ENCODE data around the gene ZNF768.

ZNF768 gene

GRCh38 chr16:30565984-30566383, 39.6 kb upstream of the ZNF768 start:
- no peaks in the 10 kb centered on the region for H3K27me3 ChIP-seq (ENCODE audit: control insufficient read depth, insufficient read depth, low read length)
- H3K9ac ChIP-seq (ENCODE audit: low read depth, low read length), result no peak overlapping the region
- H3K4me1 ChIP-seq (ENCODE audit: control insufficient read depth, insufficient read depth, low read length), result peaks cover 14% of the 10 kb centered on the region
- no peak overlapping the region for H3K4me3 ChIP-seq (ENCODE audit: low read length)
- H3K4me2 ChIP-seq (ENCODE audit: low read length), result no peak overlapping the region
- H3K36me3 ChIP-seq (ENCODE audit: insufficient read depth, low read length), result no peaks in the 10 kb centered on the region
- H3K9me3 ChIP-seq (replicated peaks; ENCODE audit: low read length), result no peaks in the 10 kb centered on the region

- H3K9ac ChIP-seq (ENCODE audit: low read depth, low read length), result no peak overlapping the region
- H3K9me3 ChIP-seq (replicated peaks; ENCODE audit: low read length), result no peaks in the 10 kb centered on the region
- H3K27me3 ChIP-seq (ENCODE audit: control insufficient read depth, insufficient read depth, low read length), result no peaks in the 10 kb centered on the region
- H3K4me3 ChIP-seq (ENCODE audit: low read length), result no peak overlapping the region
- no peak overlapping the region for H3K4me2 ChIP-seq (ENCODE audit: low read length)
- H3K36me3 ChIP-seq (ENCODE audit: insufficient read depth, low read length), result no peaks in the 10 kb centered on the region
- H3K4me1 ChIP-seq (ENCODE audit: control insufficient read depth, insufficient read depth, low read length), result peaks cover 11% of the 10 kb centered on the region
Observed at GRCh38 chr16:30565526-30565925, 39.2 kb upstream of the ZNF768 start.

- Histone ChIP-seq H3K36me3 (ENCODE audit: insufficient read depth, low read length) (no peaks in the 10 kb centered on the region), H3K4me2 (ENCODE audit: low read length) (no peak overlapping the region), H3K9ac (ENCODE audit: low read depth, low read length) (no peak overlapping the region), H3K27me3 (ENCODE audit: control insufficient read depth, insufficient read depth, low read length) (no peaks in the 10 kb centered on the region), H3K4me3 (ENCODE audit: low read length) (no peak overlapping the region), H3K9me3 (replicated peaks; ENCODE audit: low read length) (no peaks in the 10 kb centered on the region), H3K4me1 (ENCODE audit: control insufficient read depth, insufficient read depth, low read length) (peaks cover 9% of the 10 kb centered on the region)
Observed at GRCh38 chr16:30562021-30562420, 35.7 kb upstream of the ZNF768 start.

- Histone ChIP-seq H3K9ac (ENCODE audit: low read depth, low read length) (no peak overlapping the region), H3K4me3 (ENCODE audit: low read length) (peak overlapping the region; percentile 35)
Observed at GRCh38 chr16:30561089-30561816, 34.9 kb upstream of the ZNF768 start.

DNA sequence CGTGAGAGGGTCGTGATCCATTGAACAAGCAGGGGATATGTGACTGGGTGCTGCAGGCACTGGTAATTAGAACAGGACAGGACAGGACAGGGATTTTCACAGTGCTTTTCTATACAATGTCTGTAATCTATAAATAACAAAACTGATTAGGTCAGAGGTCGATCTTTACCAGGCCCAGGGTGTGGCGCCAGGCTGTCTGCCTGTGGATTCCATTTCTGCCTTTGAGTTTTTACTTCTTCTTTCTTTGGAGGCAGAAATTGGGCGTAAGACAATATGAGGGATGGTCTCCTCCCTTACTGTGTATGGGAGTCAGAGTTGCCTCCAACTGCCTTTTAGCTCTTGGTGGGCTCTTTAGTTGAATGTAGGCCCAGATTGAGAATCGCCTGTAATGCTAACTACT, 33.3 kb upstream of the ZNF768 start:
- no peak overlapping the region for H3K4me2 ChIP-seq (ENCODE audit: low read length)
- peaks cover 12% of the 10 kb centered on the region for H3K4me1 ChIP-seq (ENCODE audit: control insufficient read depth, insufficient read depth, low read length)
- peaks cover 13% of the 10 kb centered on the region for H3K36me3 ChIP-seq (ENCODE audit: insufficient read depth, low read length)
- no peaks in the 10 kb centered on the region for H3K27me3 ChIP-seq (ENCODE audit: control insufficient read depth, insufficient read depth, low read length)
- H3K9ac ChIP-seq (ENCODE audit: low read depth, low read length), result no peak overlapping the region
- H3K9me3 ChIP-seq (replicated peaks; ENCODE audit: low read length), result no peaks in the 10 kb centered on the region
- H3K4me3 ChIP-seq (ENCODE audit: low read length), result no peak overlapping the region

More at GRCh38 chr16:30561089-30561816, 34.9 kb upstream of the ZNF768 start:
- no peaks in the 10 kb centered on the region for H3K27me3 ChIP-seq (ENCODE audit: control insufficient read depth, insufficient read depth, low read length)
- no peaks in the 10 kb centered on the region for H3K9me3 ChIP-seq (replicated peaks; ENCODE audit: low read length)
- H3K36me3 ChIP-seq (ENCODE audit: insufficient read depth, low read length), result peaks cover under 1% of the 10 kb centered on the region
- peaks cover 10% of the 10 kb centered on the region for H3K4me1 ChIP-seq (ENCODE audit: control insufficient read depth, insufficient read depth, low read length)
- peak overlapping the region; percentile 58 for H3K4me2 ChIP-seq (ENCODE audit: low read length)

DNA sequence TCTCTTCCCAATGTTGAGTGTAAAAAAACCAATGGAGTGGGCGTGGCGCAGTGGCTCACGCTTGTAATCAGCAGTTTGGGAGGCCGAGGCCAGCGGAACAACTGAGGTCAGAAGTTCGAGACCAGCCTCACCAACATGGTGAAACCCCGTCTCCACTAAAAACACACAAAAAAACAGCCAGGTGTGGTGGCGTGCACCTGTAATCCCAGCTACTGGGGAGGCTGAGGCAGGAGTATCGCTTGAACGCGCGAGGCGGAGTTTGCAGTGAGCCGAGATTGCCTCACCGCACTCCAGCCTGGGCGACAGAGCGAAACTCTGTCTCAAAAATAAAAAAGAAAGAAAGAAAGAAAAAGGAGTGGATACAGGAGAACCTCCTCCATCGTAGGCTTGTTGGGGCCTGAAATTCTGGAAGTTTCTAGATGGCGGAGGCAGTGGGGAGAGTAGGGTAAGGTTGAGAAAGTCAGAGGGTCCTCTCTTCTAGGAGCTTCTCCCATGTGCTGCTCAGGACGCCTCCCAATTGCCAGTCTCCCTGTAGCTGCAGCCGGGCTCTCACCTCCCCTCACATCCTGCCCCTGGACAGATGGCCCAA, 32.5 kb upstream of the ZNF768 start:
- peak overlapping the region; percentile 47 for H3K9ac ChIP-seq (ENCODE audit: low read depth, low read length)
- no peaks in the 10 kb centered on the region for H3K9me3 ChIP-seq (replicated peaks; ENCODE audit: low read length)
- no peaks in the 10 kb centered on the region for H3K27me3 ChIP-seq (ENCODE audit: control insufficient read depth, insufficient read depth, low read length)
- H3K4me1 ChIP-seq (ENCODE audit: control insufficient read depth, insufficient read depth, low read length), result peaks cover 12% of the 10 kb centered on the region
- H3K36me3 ChIP-seq (ENCODE audit: insufficient read depth, low read length), result peaks cover 20% of the 10 kb centered on the region
- H3K4me3 ChIP-seq (ENCODE audit: low read length), result peak overlapping the region; percentile 84
- H3K4me2 ChIP-seq (ENCODE audit: low read length), result peak overlapping the region; percentile 65

DNA sequence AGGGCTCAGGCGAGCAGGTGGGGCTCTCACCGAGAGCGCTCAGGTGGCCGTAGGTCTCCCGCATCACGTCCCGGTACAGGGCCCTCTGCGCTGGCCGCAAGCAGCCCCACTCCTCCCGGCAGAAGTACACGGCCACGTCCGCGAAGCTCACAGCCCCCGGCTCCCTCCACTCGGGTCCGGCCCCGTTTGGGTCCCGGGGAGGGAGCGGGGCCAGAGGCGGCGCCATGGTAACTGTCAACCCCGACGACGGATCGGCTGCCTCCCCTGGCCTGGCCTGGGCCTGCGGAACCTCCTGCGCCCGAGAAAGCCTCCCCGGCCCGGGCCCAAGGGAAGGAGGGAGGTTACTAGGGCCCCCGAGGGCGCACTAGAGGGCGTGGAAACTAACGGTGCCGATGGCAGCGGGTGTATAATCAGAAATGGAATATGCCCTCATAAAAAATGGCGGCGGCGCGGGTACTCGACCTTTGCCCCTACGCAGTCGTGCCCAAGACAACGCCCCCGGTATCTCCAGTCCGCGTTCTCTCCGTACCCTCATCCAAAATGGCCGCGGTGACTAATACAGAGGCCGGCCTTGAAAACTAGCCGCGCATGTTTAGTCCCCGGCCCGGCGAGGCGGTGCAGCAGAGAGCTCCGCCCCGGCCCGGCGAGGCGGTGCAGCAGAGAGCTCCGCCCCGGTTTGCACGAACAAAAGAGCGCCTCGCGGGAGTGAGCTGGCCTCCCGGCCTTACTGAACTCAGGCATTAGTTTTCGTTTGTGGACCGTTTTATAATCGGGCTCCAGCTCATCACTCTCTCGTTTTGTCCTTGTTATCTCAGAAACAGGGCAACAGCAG, 31.8 kb upstream of the ZNF768 start, which contains the start of gene ZNF764:
ZNF764 (minus strand) TSS at position 418 of the 832 bp plus-strand sequence; CDS start at position 226, 192 bp downstream.
- H3K4me2 ChIP-seq (ENCODE audit: low read length), result peak within 1 kb of the TSS; percentile 96
- peaks cover 12% of the 10 kb centered on the region for H3K4me1 ChIP-seq (ENCODE audit: control insufficient read depth, insufficient read depth, low read length)
- H3K9me3 ChIP-seq (replicated peaks; ENCODE audit: low read length), result no peaks in the 10 kb centered on the region
- H3K9ac ChIP-seq (ENCODE audit: low read depth, low read length), result peak within 1 kb of the TSS; percentile 95
- H3K27me3 ChIP-seq (ENCODE audit: control insufficient read depth, insufficient read depth, low read length), result no peaks in the 10 kb centered on the region
- H3K4me3 ChIP-seq (ENCODE audit: low read length), result peak within 1 kb of the TSS; percentile 84
- H3K36me3 ChIP-seq (ENCODE audit: insufficient read depth, low read length), result peaks cover 26% of the 10 kb centered on the region

DNA sequence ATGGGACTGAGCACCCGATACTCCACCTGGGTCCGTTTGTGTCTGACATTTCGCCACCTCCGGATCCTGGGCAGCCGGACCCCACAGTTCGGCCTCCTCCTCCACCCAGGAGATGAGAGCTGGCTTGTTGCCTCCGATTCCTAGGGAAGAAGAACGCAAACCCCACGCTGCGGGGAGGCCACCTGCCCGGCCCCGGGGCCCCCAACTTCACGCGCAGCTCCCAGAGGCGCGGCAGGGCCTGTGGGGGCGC, 31.3 kb upstream of the ZNF768 start:
- Histone ChIP-seq H3K9ac (ENCODE audit: low read depth, low read length) (peak overlapping the region; percentile 95), H3K4me3 (ENCODE audit: low read length) (peak overlapping the region; percentile 84), H3K36me3 (ENCODE audit: insufficient read depth, low read length) (peaks cover 30% of the 10 kb centered on the region), H3K9me3 (replicated peaks; ENCODE audit: low read length) (no peaks in the 10 kb centered on the region), H3K4me1 (ENCODE audit: control insufficient read depth, insufficient read depth, low read length) (peaks cover 12% of the 10 kb centered on the region), H3K4me2 (ENCODE audit: low read length) (peak overlapping the region; percentile 96), H3K27me3 (ENCODE audit: control insufficient read depth, insufficient read depth, low read length) (no peaks in the 10 kb centered on the region)

- peaks cover 30% of the 10 kb centered on the region for H3K36me3 ChIP-seq (ENCODE audit: insufficient read depth, low read length)
- peaks cover 12% of the 10 kb centered on the region for H3K4me1 ChIP-seq (ENCODE audit: control insufficient read depth, insufficient read depth, low read length)
- H3K27me3 ChIP-seq (ENCODE audit: control insufficient read depth, insufficient read depth, low read length), result no peaks in the 10 kb centered on the region
- H3K4me2 ChIP-seq (ENCODE audit: low read length), result peak overlapping the region; percentile 20
- H3K9me3 ChIP-seq (replicated peaks; ENCODE audit: low read length), result no peaks in the 10 kb centered on the region
- H3K9ac ChIP-seq (ENCODE audit: low read depth, low read length), result no peak overlapping the region
- no peak overlapping the region for H3K4me3 ChIP-seq (ENCODE audit: low read length)
Observed at GRCh38 chr16:30556125-30556473, 29.7 kb upstream of the ZNF768 start.

- no peak overlapping the region for H3K4me2 ChIP-seq (ENCODE audit: low read length)
- H3K9me3 ChIP-seq (replicated peaks; ENCODE audit: low read length), result no peaks in the 10 kb centered on the region
- peaks cover 30% of the 10 kb centered on the region for H3K36me3 ChIP-seq (ENCODE audit: insufficient read depth, low read length)
- no peaks in the 10 kb centered on the region for H3K27me3 ChIP-seq (ENCODE audit: control insufficient read depth, insufficient read depth, low read length)
- peaks cover 12% of the 10 kb centered on the region for H3K4me1 ChIP-seq (ENCODE audit: control insufficient read depth, insufficient read depth, low read length)
- H3K4me3 ChIP-seq (ENCODE audit: low read length), result no peak overlapping the region
- H3K9ac ChIP-seq (ENCODE audit: low read depth, low read length), result no peak overlapping the region
Observed at GRCh38 chr16:30555315-30556124, 29.2 kb upstream of the ZNF768 start.
